Raji (cell line): Measurements from ENCODE around the gene GIT2.

Experiments used
- POLR2A ChIP-seq: IDR thresholded peaks from 2 replicates; pipeline ENCODE4 v1.6.1; 2011; ENCODE audit warnings: low read depth, low read length, control low read depth; ENCODE audit not compliant: insufficient read depth

GIT2 gene

GRCh38 chr12:109946913-109947312 is 49.3 kb downstream of the GIT2 start:
- no peak for TF ChIP-seq POLR2A

- no peak for TF ChIP-seq POLR2A
Measured at GRCh38 chr12:109946505-109946904, 49.7 kb downstream of the GIT2 start.

GRCh38 chr12:109944561-109945359 is 51.4 kb downstream of the GIT2 start:
- no peak for TF ChIP-seq POLR2A

DNA sequence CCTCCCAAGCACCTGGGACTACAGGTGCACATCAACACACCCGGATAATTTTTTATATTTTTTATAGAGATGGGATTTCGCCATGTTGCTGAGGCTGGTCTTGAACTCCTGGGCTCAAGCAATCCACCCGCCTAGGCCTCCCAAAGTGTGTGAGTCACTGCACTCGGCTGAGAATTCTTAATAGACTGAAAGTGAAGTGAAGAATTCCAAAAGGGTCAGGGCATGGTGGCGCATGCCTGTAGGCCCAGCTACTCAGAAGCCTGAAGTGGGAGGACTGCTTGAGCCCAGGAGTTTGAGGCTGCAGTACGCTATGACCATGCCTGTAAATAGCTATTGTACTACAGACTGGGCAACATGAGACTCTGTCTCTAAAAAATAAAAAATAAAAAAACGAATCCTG is 52.4 kb downstream of the GIT2 start:
- no peak for TF ChIP-seq POLR2A

- TF ChIP-seq POLR2A, result no peak
Measured at GRCh38 chr12:109940339-109940923, 55.7 kb downstream of the GIT2 start.

- TF ChIP-seq POLR2A, result no peak
Measured at GRCh38 chr12:109939504-109939903, 56.7 kb downstream of the GIT2 start.

- TF ChIP-seq POLR2A, result no peak
Measured at GRCh38 chr12:109938947-109939346, 57.2 kb downstream of the GIT2 start.

DNA sequence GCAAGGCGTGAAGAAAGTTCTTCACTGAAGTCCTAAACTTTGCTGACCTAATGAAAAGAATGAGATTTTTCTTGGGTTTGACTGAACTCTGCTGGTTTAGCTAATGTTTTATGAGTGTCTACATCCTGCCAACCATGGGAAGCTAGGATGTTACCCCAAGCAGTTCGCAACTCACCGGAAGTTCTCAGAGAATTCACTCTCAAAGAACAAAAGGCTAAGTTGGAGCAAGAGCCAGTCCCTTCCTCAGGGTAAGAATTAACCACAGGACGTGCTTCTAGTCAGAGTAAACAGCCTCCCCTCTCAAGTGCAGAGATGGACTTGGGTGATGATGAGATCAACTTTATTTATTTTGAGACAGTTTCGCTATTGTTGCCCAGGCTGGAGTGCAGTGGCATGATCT is 58.8 kb downstream of the GIT2 start:
- no peak for TF ChIP-seq POLR2A

DNA sequence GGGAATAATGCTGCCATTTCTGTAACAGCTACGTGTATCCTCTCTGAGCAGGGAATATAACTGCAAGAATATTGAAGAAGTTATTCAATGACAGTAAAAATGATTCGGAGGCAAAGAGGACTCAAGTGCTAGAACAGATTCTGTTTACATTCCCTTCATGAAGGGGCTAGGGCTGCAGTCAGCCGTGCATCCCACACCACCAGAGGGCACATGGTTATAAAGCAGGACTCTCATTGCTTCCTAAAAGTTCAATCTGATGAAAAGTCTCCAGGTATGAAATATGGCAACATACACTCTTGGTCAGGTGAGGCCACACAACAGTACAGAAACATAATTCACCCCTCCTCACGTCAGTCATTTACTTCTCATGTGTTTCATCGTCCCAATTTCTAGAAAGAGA is 62.1 kb downstream of the GIT2 start:
- no peak for TF ChIP-seq POLR2A

GRCh38 chr12:109932878-109933503 is 63.2 kb downstream of the GIT2 start:
- TF ChIP-seq POLR2A, result no peak

- no peak for TF ChIP-seq POLR2A
Measured at GRCh38 chr12:109931143-109931542, 65.0 kb downstream of the GIT2 start.

- no peak for TF ChIP-seq POLR2A
Measured at GRCh38 chr12:109930028-109930800, 66.0 kb downstream of the GIT2 start.

DNA sequence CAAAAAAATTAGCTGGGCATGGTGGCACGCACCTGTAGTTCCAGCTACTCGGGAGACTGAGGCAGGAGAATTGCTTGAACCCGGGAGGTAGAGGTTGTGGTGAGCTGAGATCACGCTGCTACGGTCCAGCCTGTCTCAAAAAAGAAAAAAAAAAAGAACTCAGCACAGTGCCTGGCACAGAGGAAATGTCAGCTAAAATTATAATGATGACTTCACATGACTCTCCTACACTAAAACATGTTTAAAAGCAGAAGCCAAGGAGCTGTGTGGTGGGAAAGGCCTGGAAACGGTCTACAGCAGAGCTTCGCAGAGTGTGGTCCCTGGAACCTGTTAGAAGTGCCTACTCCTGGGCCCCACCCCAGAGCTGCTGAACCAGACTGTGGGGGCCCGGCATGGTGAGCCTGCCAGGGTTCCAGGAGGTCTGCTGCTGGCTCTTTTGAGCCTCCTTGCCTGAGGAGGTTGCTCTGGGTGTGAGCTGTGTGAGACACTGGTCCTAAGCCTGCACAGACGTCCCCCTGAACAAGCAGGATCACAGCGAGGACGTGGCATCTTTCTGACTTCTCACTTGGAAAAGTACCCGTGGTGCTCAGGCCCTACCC is 68.0 kb downstream of the GIT2 start:
- TF ChIP-seq POLR2A, result no peak

- TF ChIP-seq POLR2A, result no peak
Measured at GRCh38 chr12:109927622-109928021, 68.5 kb downstream of the GIT2 start.
